ENCODE data around the gene KLHDC9.

DNA sequence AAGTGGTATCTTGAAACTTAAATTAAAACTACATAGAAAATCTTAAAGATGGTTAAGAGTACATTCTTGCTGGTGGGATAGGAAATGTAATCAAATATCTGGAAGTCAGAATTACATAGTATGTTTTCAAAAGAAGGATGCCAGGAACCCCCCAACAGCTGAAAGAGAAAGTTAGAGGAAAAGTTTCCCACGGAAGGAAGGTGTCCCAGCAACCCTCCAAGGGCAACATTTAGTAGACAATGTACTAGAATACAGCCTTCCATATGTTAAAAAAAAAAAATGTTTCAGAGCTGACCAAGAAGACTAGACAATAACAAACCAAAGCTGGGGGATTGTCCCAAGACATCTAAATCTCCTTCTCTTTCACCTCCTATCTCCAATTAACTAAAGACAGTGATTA, 32.1 kb downstream of the KLHDC9 start:
- TF ChIP-seq, protein P1, sequence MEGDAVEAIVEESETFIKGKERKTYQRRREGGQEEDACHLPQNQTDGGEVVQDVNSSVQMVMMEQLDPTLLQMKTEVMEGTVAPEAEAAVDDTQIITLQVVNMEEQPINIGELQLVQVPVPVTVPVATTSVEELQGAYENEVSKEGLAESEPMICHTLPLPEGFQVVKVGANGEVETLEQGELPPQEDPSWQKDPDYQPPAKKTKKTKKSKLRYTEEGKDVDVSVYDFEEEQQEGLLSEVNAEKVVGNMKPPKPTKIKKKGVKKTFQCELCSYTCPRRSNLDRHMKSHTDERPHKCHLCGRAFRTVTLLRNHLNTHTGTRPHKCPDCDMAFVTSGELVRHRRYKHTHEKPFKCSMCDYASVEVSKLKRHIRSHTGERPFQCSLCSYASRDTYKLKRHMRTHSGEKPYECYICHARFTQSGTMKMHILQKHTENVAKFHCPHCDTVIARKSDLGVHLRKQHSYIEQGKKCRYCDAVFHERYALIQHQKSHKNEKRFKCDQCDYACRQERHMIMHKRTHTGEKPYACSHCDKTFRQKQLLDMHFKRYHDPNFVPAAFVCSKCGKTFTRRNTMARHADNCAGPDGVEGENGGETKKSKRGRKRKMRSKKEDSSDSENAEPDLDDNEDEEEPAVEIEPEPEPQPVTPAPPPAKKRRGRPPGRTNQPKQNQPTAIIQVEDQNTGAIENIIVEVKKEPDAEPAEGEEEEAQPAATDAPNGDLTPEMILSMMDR (conservative IDR thresholded peaks at IDR 0.05 in 1 of 2, IDR thresholded peaks at IDR 0.05 in 1 of 2; ENCODE audit: low read depth in 1 of 2, low read length in 2 of 2) = no peak
- TF ChIP-seq EZH2 (IDR thresholded peaks at IDR 0.05; ENCODE audit: low read length, missing control alignments) = no peak

Measured in fibroblast of lung (primary cell).